Neural cell (in vitro differentiated cells): ENCODE measurements around the gene PIBF1. TPM values are rescaled to one million over a fixed set of nuclear protein-coding genes. Genes with fewer than 3 reads are reported as not detected.

Experiments used
- H2AFZ ChIP-seq: fragments of 200-600, 300-800 bp; sonication (generic), shearing (Covaris generic); 2 replicates; pipeline ENCODE4 v1.6.0; 2014; ENCODE audit warnings: low read depth, mild to moderate bottlenecking, antibody characterized with exemption, low read length, moderate library complexity
- H3F3A ChIP-seq: fragments of 200-600 bp; shearing (Covaris generic); 2 replicates; pipeline ENCODE4 v1.6.1; 2016; ENCODE audit warnings: mild to moderate bottlenecking, moderate library complexity, mixed read lengths, antibody characterized with exemption, low read length; ENCODE audit not compliant: insufficient read depth, poor library complexity, severe bottlenecking
- H3K27ac ChIP-seq: fragments of 200-600, 300-800 bp; sonication (generic), shearing (Covaris generic); 2 replicates; pipeline ENCODE4 v1.5.1; 2014; ENCODE audit warnings: mild to moderate bottlenecking, low read length, moderate library complexity
- H3K27me3 ChIP-seq: fragments of 300-800, 200-600 bp; sonication (generic), shearing (Covaris generic); 2 replicates; pipeline ENCODE4 v1.6.0; 2014; ENCODE audit warnings: mild to moderate bottlenecking, low read depth, low read length, moderate library complexity; ENCODE audit not compliant: insufficient read depth
- H3K36me3 ChIP-seq: fragments of 300-800, 200-600 bp; sonication (generic), shearing (Covaris generic); 2 replicates; pipeline ENCODE4 v1.5.1; 2014; ENCODE audit warnings: mild to moderate bottlenecking, antibody characterized with exemption, low read length, moderate library complexity; ENCODE audit not compliant: insufficient read depth
- H3K4me2 ChIP-seq: fragments of 300-800, 200-600 bp; sonication (generic), shearing (Covaris generic); 2 replicates; pipeline ENCODE4 v1.6.0; 2014; ENCODE audit warnings: mild to moderate bottlenecking, low read length
- H3K4me3 ChIP-seq: fragments of 300-800, 200-600 bp; sonication (generic), shearing (Covaris generic); 2 replicates; pipeline ENCODE4 v1.5.1; 2014; ENCODE audit warnings: mild to moderate bottlenecking, low read length, moderate library complexity
- H3K79me2 ChIP-seq: fragments of 200-600 bp; shearing (Covaris generic); replicated peaks from 2 replicates; pipeline ENCODE4 v1.6.0; 2014; ENCODE audit warnings: mild to moderate bottlenecking, low read length, moderate library complexity; ENCODE audit not compliant: insufficient read depth
- H3K9ac ChIP-seq: fragments of 300-800, 200-600 bp; sonication (generic), shearing (Covaris generic); 2 replicates; pipeline ENCODE4 v1.6.1; 2016; ENCODE audit warnings: mild to moderate bottlenecking, low read length, mixed read lengths
- H3K9me2 ChIP-seq: fragments of 200-600 bp; shearing (Covaris generic); 2 replicates; pipeline ENCODE4 v1.6.1; 2016; ENCODE audit warnings: mild to moderate bottlenecking, low read length, mixed read lengths; ENCODE audit not compliant: insufficient read depth
- H3K9me3 ChIP-seq: fragments of 200-600, 300-800 bp; sonication (generic), shearing (Covaris generic); 2 replicates; pipeline ENCODE4 v1.6.1; 2016; ENCODE audit warnings: mild to moderate bottlenecking, mixed run types, low read length, moderate library complexity, mixed read lengths
- H4K20me1 ChIP-seq: fragments of 200-600 bp; shearing (Covaris generic); 2 replicates; pipeline ENCODE4 v1.6.1; 2016; ENCODE audit warnings: mild to moderate bottlenecking, mixed run types; ENCODE audit not compliant: insufficient read depth
- EP300 ChIP-seq: fragments of 450-650 bp; conservative IDR thresholded peaks from 2 replicates; pipeline ENCODE4 v1.6.1; 2014; ENCODE audit warnings: antibody characterized with exemption, mild to moderate bottlenecking, moderate library complexity; ENCODE audit not compliant: poor library complexity, severe bottlenecking
- EZH2 ChIP-seq: fragments of 200-600, 300-800 bp; shearing (Covaris generic), sonication (generic); IDR thresholded peaks from 2 replicates; pipeline ENCODE4 v1.6.1; 2014; ENCODE audit warnings: antibody characterized with exemption, low read length, borderline replicate concordance, mild to moderate bottlenecking; ENCODE audit not compliant: insufficient read depth, poor library complexity, severe bottlenecking
- MXI1 ChIP-seq: fragments of 450-650 bp; conservative IDR thresholded peaks from 2 replicates; pipeline ENCODE4 v1.6.1; 2014; ENCODE audit warnings: antibody characterized with exemption, mild to moderate bottlenecking; ENCODE audit not compliant: poor library complexity, severe bottlenecking
- POLR2AphosphoS5 ChIP-seq: IDR thresholded peaks from 2 replicates; pipeline ENCODE4 v1.6.1; 2012
- RAD21 ChIP-seq: fragments of 450-650 bp; conservative IDR thresholded peaks from 2 replicates; pipeline ENCODE4 v1.6.1; 2014; ENCODE audit warnings: antibody characterized with exemption, mild to moderate bottlenecking, moderate library complexity
- SMC3 ChIP-seq: fragments of 450-650 bp; conservative IDR thresholded peaks from 2 replicates; pipeline ENCODE4 v1.6.1; 2014; ENCODE audit warnings: antibody characterized with exemption, mild to moderate bottlenecking, moderate library complexity; ENCODE audit not compliant: poor library complexity
- TAF1 ChIP-seq: IDR thresholded peaks from 2 replicates; pipeline ENCODE4 v1.6.1; 2012; ENCODE audit warnings: low read depth
- polyA plus RNA-seq: library from polyadenylated mRNA; depleted of rRNA; stranded (reverse); fragments of >200 nt; gene quantifications from 2 replicates; pipeline ENCODE4 v1.2.3, GENCODE V29; 2014
- TF ChIP-seq, protein P1 (sequence below): fragments of 450-650 bp; IDR thresholded peaks from 2 replicates; pipeline ENCODE4 v1.5.1; 2014; ENCODE audit warnings: antibody characterized with exemption, mild to moderate bottlenecking, moderate library complexity; ENCODE audit not compliant: poor library complexity, severe bottlenecking
- TF ChIP-seq, protein P2 (sequence below): IDR thresholded peaks from 2 replicates; pipeline ENCODE4 v1.6.1; 2012; ENCODE audit warnings: borderline replicate concordance

PIBF1 gene
- polyA plus RNA-seq, 1 donor from 2014 or later, result 42.4 TPM

DNA sequence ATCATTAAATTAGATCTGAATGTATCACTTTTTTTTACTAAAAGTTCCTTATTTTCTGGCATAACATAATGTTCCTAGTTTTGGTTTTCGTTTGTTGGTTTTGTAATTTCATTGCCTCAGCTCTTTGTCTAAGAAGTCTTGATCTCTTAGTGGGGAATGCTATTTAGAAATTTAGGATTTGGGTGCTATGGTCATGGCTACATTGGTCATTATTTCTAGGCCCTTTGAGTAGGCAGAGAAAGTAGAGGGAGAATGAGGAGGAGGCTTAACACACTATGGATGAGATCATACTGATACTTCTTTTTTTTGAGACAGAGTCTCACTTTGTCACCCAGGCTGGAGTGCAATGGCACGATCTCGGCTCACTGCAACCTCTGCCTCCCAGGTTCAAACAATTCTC is 41.8 kb downstream of the PIBF1 start:
- TF ChIP-seq, protein P1, sequence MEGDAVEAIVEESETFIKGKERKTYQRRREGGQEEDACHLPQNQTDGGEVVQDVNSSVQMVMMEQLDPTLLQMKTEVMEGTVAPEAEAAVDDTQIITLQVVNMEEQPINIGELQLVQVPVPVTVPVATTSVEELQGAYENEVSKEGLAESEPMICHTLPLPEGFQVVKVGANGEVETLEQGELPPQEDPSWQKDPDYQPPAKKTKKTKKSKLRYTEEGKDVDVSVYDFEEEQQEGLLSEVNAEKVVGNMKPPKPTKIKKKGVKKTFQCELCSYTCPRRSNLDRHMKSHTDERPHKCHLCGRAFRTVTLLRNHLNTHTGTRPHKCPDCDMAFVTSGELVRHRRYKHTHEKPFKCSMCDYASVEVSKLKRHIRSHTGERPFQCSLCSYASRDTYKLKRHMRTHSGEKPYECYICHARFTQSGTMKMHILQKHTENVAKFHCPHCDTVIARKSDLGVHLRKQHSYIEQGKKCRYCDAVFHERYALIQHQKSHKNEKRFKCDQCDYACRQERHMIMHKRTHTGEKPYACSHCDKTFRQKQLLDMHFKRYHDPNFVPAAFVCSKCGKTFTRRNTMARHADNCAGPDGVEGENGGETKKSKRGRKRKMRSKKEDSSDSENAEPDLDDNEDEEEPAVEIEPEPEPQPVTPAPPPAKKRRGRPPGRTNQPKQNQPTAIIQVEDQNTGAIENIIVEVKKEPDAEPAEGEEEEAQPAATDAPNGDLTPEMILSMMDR, result no peak
- Histone ChIP-seq H3K9me3 (no peaks in the 10 kb centered on the region), H3K79me2 (no peaks in the 10 kb centered on the region), H3K4me2 (no peak overlapping the region), H3K4me3 (no peak overlapping the region), H3F3A (no peaks in the 10 kb centered on the region), H3K9ac (no peak overlapping the region), H3K9me2 (no peaks in the 10 kb centered on the region), H3K36me3 (peaks cover 4% of the 10 kb centered on the region), H3K27me3 (no peaks in the 10 kb centered on the region), H2AFZ (no peak overlapping the region), H3K27ac (no peak overlapping the region), H4K20me1 (no peaks in the 10 kb centered on the region)

DNA sequence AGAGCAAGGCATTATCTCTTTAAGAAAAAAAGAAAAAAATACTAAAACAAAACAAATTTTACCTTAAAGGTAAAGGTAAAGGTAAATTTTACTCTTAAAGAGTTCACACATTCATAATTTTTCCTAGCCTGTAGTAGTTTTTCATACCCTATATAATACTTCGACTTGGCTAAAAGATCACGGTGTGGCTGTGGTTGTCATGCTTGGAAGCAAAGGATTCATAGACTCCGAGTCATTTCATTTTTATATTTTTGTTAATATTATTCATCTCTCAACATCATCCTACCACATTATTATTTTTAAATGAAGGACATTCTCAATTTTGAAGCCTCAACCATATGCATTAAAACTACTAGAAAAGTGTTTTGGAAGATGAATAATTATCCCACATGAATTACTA is 52.7 kb downstream of the PIBF1 start:
- Histone ChIP-seq H3K27ac (no peak overlapping the region), H3F3A (no peaks in the 10 kb centered on the region), H3K4me2 (no peak overlapping the region), H4K20me1 (no peaks in the 10 kb centered on the region), H3K9me2 (no peaks in the 10 kb centered on the region), H2AFZ (no peak overlapping the region), H3K79me2 (no peaks in the 10 kb centered on the region), H3K9ac (no peak overlapping the region), H3K9me3 (no peaks in the 10 kb centered on the region), H3K27me3 (no peaks in the 10 kb centered on the region), H3K4me3 (no peak overlapping the region), H3K36me3 (no peaks in the 10 kb centered on the region)
- TF ChIP-seq MXI1 (no peak), RAD21 (no peak), TAF1 (no peak), SMC3 (no peak), EZH2 (no peak), POLR2AphosphoS5 (no peak), EP300 (no peak)
- TF ChIP-seq, protein P2, sequence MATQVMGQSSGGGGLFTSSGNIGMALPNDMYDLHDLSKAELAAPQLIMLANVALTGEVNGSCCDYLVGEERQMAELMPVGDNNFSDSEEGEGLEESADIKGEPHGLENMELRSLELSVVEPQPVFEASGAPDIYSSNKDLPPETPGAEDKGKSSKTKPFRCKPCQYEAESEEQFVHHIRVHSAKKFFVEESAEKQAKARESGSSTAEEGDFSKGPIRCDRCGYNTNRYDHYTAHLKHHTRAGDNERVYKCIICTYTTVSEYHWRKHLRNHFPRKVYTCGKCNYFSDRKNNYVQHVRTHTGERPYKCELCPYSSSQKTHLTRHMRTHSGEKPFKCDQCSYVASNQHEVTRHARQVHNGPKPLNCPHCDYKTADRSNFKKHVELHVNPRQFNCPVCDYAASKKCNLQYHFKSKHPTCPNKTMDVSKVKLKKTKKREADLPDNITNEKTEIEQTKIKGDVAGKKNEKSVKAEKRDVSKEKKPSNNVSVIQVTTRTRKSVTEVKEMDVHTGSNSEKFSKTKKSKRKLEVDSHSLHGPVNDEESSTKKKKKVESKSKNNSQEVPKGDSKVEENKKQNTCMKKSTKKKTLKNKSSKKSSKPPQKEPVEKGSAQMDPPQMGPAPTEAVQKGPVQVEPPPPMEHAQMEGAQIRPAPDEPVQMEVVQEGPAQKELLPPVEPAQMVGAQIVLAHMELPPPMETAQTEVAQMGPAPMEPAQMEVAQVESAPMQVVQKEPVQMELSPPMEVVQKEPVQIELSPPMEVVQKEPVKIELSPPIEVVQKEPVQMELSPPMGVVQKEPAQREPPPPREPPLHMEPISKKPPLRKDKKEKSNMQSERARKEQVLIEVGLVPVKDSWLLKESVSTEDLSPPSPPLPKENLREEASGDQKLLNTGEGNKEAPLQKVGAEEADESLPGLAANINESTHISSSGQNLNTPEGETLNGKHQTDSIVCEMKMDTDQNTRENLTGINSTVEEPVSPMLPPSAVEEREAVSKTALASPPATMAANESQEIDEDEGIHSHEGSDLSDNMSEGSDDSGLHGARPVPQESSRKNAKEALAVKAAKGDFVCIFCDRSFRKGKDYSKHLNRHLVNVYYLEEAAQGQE, result no peak
- TF ChIP-seq, protein P1, result no peak
